H1 (cell line): ENCODE data around the gene CKLF. TPM values are rescaled to one million over a fixed set of nuclear protein-coding genes. Genes with fewer than 3 reads are reported as not detected.

Source experiments
- TAF1 ChIP-seq: IDR thresholded peaks from 2 replicates; pipeline ENCODE4 v1.6.1; 2011; ENCODE audit warnings: mild to moderate bottlenecking, low read depth, low read length
- TCF12 ChIP-seq: IDR thresholded peaks from 2 replicates; pipeline ENCODE4 v1.6.1; 2011; ENCODE audit warnings: low read depth, mild to moderate bottlenecking, low read length
- YY1 ChIP-seq: IDR thresholded peaks from 2 replicates; pipeline ENCODE4 v1.6.1; 2011; ENCODE audit warnings: low read depth, mild to moderate bottlenecking, low read length
- polyA plus RNA-seq, 7 experiments: library from polyadenylated mRNA; depleted of rRNA in 3 of 7; stranded (reverse) in 5 of 7; unstranded in 2 of 7; fragments of >200 nt in 5 of 7; fragments of 200-250 nt in 2 of 7; gene quantifications; 1 replicate in 5 of 7; 2 replicates in 1 of 7; 4 replicates in 1 of 7; pipeline versions ENCODE4 v1.2.1 to v1.2.3, GENCODE V29; 2011 to 2013; ENCODE audit warnings: missing spikeins in 2 of 7, mixed read lengths in 2 of 7
- total RNA-seq: library from RNA; stranded (reverse); fragmentation: NEBNext Ultra II Directional; extraction: Animal tissue kit (Norgen Biotek cat#: 25700); gene quantifications from 2 replicates; pipeline ENCODE4 v1.2.1, GENCODE V29; 2021
- TF ChIP-seq, protein P1 (sequence below), 3 experiments: IDR thresholded peaks; 1 replicate in 2 of 3; 2 replicates in 1 of 3; pipeline versions ENCODE4 v1.5.1 to v1.6.1; 2011; ENCODE audit warnings: low read length in 3 of 3, mild to moderate bottlenecking in 3 of 3, inconsistent platforms in 2 of 3, low read depth in 1 of 3, moderate library complexity in 1 of 3; ENCODE audit not compliant: insufficient read depth in 1 of 3; ENCODE audit errors: control extremely low read depth in 1 of 3

The CKLF gene
- total and polyA plus RNA-seq, 2 of the 8 experiments (the other 6 are each of a cell fraction or from before 2014, with no cell fraction given) = 21.1 to 63.5 TPM

DNA sequence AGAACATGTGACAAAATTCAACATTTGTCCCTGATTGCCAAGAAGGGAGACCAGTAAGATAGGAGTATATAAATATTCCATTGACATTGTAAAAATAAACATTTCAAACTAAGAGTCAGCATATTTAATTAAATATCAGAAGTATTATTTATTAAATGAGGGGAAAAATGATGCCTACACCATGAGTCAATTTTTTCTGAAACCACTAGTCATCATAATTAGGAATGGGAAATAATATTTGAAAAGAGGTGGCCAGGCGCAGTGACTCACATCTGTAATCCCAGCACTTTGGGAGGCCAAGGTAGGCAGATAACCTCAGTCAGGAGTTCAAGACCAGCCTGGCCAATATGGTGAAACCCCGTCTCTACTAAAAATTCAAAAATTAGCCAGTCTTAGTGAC lies 16.0 kb downstream of the CKLF start (continued):
- TF ChIP-seq, protein P1, sequence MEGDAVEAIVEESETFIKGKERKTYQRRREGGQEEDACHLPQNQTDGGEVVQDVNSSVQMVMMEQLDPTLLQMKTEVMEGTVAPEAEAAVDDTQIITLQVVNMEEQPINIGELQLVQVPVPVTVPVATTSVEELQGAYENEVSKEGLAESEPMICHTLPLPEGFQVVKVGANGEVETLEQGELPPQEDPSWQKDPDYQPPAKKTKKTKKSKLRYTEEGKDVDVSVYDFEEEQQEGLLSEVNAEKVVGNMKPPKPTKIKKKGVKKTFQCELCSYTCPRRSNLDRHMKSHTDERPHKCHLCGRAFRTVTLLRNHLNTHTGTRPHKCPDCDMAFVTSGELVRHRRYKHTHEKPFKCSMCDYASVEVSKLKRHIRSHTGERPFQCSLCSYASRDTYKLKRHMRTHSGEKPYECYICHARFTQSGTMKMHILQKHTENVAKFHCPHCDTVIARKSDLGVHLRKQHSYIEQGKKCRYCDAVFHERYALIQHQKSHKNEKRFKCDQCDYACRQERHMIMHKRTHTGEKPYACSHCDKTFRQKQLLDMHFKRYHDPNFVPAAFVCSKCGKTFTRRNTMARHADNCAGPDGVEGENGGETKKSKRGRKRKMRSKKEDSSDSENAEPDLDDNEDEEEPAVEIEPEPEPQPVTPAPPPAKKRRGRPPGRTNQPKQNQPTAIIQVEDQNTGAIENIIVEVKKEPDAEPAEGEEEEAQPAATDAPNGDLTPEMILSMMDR (IDR thresholded peaks at IDR 0.05; ENCODE audit: control extremely low read depth in 1 of 3, insufficient read depth in 1 of 3, low read depth in 1 of 3, low read length in 3 of 3) = no peak
- TF ChIP-seq TCF12 (no peak), YY1 (no peak), TAF1 (no peak)
